ENCODE data around the gene TRABD2B. TPM values are rescaled to one million over a fixed set of nuclear protein-coding genes. Genes with fewer than 3 reads are reported as not detected.

The TRABD2B gene
- total RNA-seq (ENCODE audit: low replicate concordance) = 2.2 and 6.7 TPM in 2 replicates
- long read RNA-seq = 0 reads

- H3K4me3 Mint-ChIP-seq = peak within 1 kb of the TSS; percentile 86
- H3K27me3 Mint-ChIP-seq = peaks cover 73% of the 10 kb centered on the region
- peak within 1 kb of the TSS; percentile 4 for H3K27ac Mint-ChIP-seq
- no peaks in the 10 kb centered on the region for H3K9me3 Mint-ChIP-seq
- peaks cover 25% of the 10 kb centered on the region for H3K4me1 Mint-ChIP-seq (ENCODE audit: unreplicated experiment)
- peak; percentile 92 for DNase-seq (ENCODE audit: extremely low spot score, unreplicated experiment)
- peak; percentile 96 for TF ChIP-seq CTCF (conservative IDR thresholded peaks at IDR 0.05)
- H3K36me3 Mint-ChIP-seq = no peaks in the 10 kb centered on the region
Measured at GRCh38 chr1:47997289-47998200, at the start of gene TRABD2B. TRABD2B (minus strand) TSS chr1:47997385.

- TF ChIP-seq CTCF (conservative IDR thresholded peaks at IDR 0.05) = no peak
- H3K4me3 Mint-ChIP-seq = no peak overlapping the region
- H3K27me3 Mint-ChIP-seq = peaks cover 42% of the 10 kb centered on the region
- peaks cover 45% of the 10 kb centered on the region for H3K4me1 Mint-ChIP-seq (ENCODE audit: unreplicated experiment)
- no peaks in the 10 kb centered on the region for H3K9me3 Mint-ChIP-seq
- no peaks in the 10 kb centered on the region for H3K36me3 Mint-ChIP-seq
- no peak overlapping the region for H3K27ac Mint-ChIP-seq
- DNase-seq (ENCODE audit: extremely low spot score, unreplicated experiment) = no peak
Measured at GRCh38 chr1:48044311-48044710, 47.1 kb upstream of the TRABD2B start.

GRCh38 chr1:48043622-48044021, 46.4 kb upstream of the TRABD2B start:
- Mint-ChIP-seq H3K4me1 (ENCODE audit: unreplicated experiment) (peaks cover 45% of the 10 kb centered on the region), H3K9me3 (no peaks in the 10 kb centered on the region), H3K4me3 (no peak overlapping the region), H3K36me3 (no peaks in the 10 kb centered on the region), H3K27me3 (peaks cover 41% of the 10 kb centered on the region), H3K27ac (no peak overlapping the region)
- DNase-seq (ENCODE audit: extremely low spot score, unreplicated experiment) = no peak
- no peak for TF ChIP-seq CTCF (conservative IDR thresholded peaks at IDR 0.05)

- Mint-ChIP-seq H3K27ac (no peak overlapping the region), H3K27me3 (peaks cover 50% of the 10 kb centered on the region), H3K4me3 (no peak overlapping the region), H3K36me3 (no peaks in the 10 kb centered on the region), H3K9me3 (no peaks in the 10 kb centered on the region), H3K4me1 (ENCODE audit: unreplicated experiment) (peaks cover 54% of the 10 kb centered on the region)
- TF ChIP-seq CTCF (conservative IDR thresholded peaks at IDR 0.05) = no peak
- DNase-seq (ENCODE audit: extremely low spot score, unreplicated experiment) = no peak
Measured at GRCh38 chr1:48040154-48040553, 43.0 kb upstream of the TRABD2B start.

- H3K9me3 Mint-ChIP-seq = no peaks in the 10 kb centered on the region
- TF ChIP-seq CTCF (conservative IDR thresholded peaks at IDR 0.05) = no peak
- H3K27me3 Mint-ChIP-seq = peaks cover 54% of the 10 kb centered on the region
- peak overlapping the region; percentile 47 for H3K4me3 Mint-ChIP-seq
- H3K27ac Mint-ChIP-seq = peak overlapping the region; percentile 56
- DNase-seq (ENCODE audit: extremely low spot score, unreplicated experiment) = no peak
- H3K36me3 Mint-ChIP-seq = no peaks in the 10 kb centered on the region
- peaks cover 50% of the 10 kb centered on the region for H3K4me1 Mint-ChIP-seq (ENCODE audit: unreplicated experiment)
Measured at GRCh38 chr1:48039088-48040054, 42.2 kb upstream of the TRABD2B start.

All from type B pancreatic cell (in vitro differentiated cells).